ENCODE results near the gene SPART. TPM values are rescaled to one million over a fixed set of nuclear protein-coding genes. Genes with fewer than 3 reads are reported as not detected.

The SPART gene
- total RNA-seq, 1 experiment from 2014 or later = 0.12 TPM

- ChIA-PET POLR2A (no interaction called here), RAD21 (ENCODE audit: low non-redundant PET in 1 of 2, low total read pairs in 2 of 2, uncharacterized antibody in 2 of 2, unreplicated experiment in 2 of 2) (no interaction called here), CTCF (no interaction called here)
- Histone ChIP-seq H3K27ac (ENCODE audit: low read depth, low read length) (no peak overlapping the region), H3K79me2 (ENCODE audit: insufficient read depth, low read length) (no peaks in the 10 kb centered on the region), H3K9me2 (ENCODE audit: insufficient read depth) (no peaks in the 10 kb centered on the region), H3K36me3 (ENCODE audit: control insufficient read depth in 1 of 2, insufficient read depth in 2 of 2, low read length in 2 of 2) (no peaks in the 10 kb centered on the region), H2AFZ (ENCODE audit: low read depth, low read length, poor library complexity, severe bottlenecking) (no peak overlapping the region), H3K9ac (ENCODE audit: low read length) (no peak overlapping the region), H3K4me2 (ENCODE audit: low read length) (no peak overlapping the region), H3K4me1 (ENCODE audit: control insufficient read depth in 1 of 2, insufficient read depth in 2 of 2, low read length in 2 of 2) (no peaks in the 10 kb centered on the region), H3K4me3 (replicated peaks in 1 of 2; ENCODE audit: low read depth in 1 of 2, low read length in 2 of 2) (no peak overlapping the region), H3K9me3 (ENCODE audit: control insufficient read depth in 1 of 2, insufficient read depth in 1 of 2, low read depth in 1 of 2, low read length in 2 of 2) (peaks cover 0 to 4% of the 10 kb centered on the region in 2 experiments; a peak in 1 of 4 replicates), H3K27me3 (ENCODE audit: insufficient read depth, low read length) (no peaks in the 10 kb centered on the region), H4K20me1 (ENCODE audit: insufficient read depth) (no peaks in the 10 kb centered on the region)
- DNase-seq (ENCODE audit: low read depth, low spot score) = no peak
- no peak for ATAC-seq
- BruUV-seq (replicated peaks) = no TSS peak
- TF ChIP-seq CBX3 (IDR thresholded peaks at IDR 0.05; ENCODE audit: low read depth) (no peak), POLR2A (IDR thresholded peaks at IDR 0.05; ENCODE audit: borderline replicate concordance, extremely low read depth, insufficient read depth, insufficient read length) (no peak), YY1 (IDR thresholded peaks at IDR 0.05; ENCODE audit: extremely low read depth, insufficient replicate concordance, low read depth, low read length) (no peak), EZH2 (IDR thresholded peaks at IDR 0.05) (no peak), ZNF274 (IDR thresholded peaks at IDR 0.05; ENCODE audit: low read depth, low read length) (no peak), CEBPB (IDR thresholded peaks at IDR 0.05; ENCODE audit: low read depth) (no peak), SP1 (IDR thresholded peaks at IDR 0.05; ENCODE audit: low read depth) (no peak), EZH2phosphoT487 (IDR thresholded peaks at IDR 0.05; ENCODE audit: borderline replicate concordance) (no peak)
- intact Hi-C loops (cut with micrococcal nuclease) = no loop called here
Measured at GRCh38 chr13:36354842-36355623, 8.8 kb upstream of the SPART start.

- no peak overlapping the region for H2AFZ ChIP-seq (ENCODE audit: low read depth, low read length, poor library complexity, severe bottlenecking)
- no peaks in the 10 kb centered on the region for H3K9me2 ChIP-seq (ENCODE audit: insufficient read depth)
- H3K36me3 ChIP-seq (ENCODE audit: control insufficient read depth in 1 of 2, insufficient read depth in 2 of 2, low read length in 2 of 2) = no peaks in the 10 kb centered on the region
- no peaks in the 10 kb centered on the region for H3K4me1 ChIP-seq (ENCODE audit: control insufficient read depth in 1 of 2, insufficient read depth in 2 of 2, low read length in 2 of 2)
- H4K20me1 ChIP-seq (ENCODE audit: insufficient read depth) = no peaks in the 10 kb centered on the region
- H3K9ac ChIP-seq (ENCODE audit: low read length) = no peak overlapping the region
- H3K4me2 ChIP-seq (ENCODE audit: low read length) = no peak overlapping the region
- DNase-seq (ENCODE audit: low read depth, low spot score) (no peak), ATAC-seq (no peak)
- H3K79me2 ChIP-seq (ENCODE audit: insufficient read depth, low read length) = no peaks in the 10 kb centered on the region
- ChIA-PET POLR2A (no interaction called here), CTCF (no interaction called here), RAD21 (ENCODE audit: low non-redundant PET in 1 of 2, low total read pairs in 2 of 2, uncharacterized antibody in 2 of 2, unreplicated experiment in 2 of 2) (no interaction called here)
- no peaks in the 10 kb centered on the region for H3K27me3 ChIP-seq (ENCODE audit: insufficient read depth, low read length)
- H3K9me3 ChIP-seq (ENCODE audit: control insufficient read depth in 1 of 2, insufficient read depth in 1 of 2, low read depth in 1 of 2, low read length in 2 of 2) = peaks cover 0 to 12% of the 10 kb centered on the region in 2 experiments; a peak in 1 of 4 replicates
- no peak overlapping the region for H3K4me3 ChIP-seq (replicated peaks in 1 of 2; ENCODE audit: low read depth in 1 of 2, low read length in 2 of 2)
- TF ChIP-seq CEBPB (IDR thresholded peaks at IDR 0.05; ENCODE audit: low read depth) (no peak), RAD21 (IDR thresholded peaks at IDR 0.05; ENCODE audit: low read depth) (no peak), EZH2phosphoT487 (IDR thresholded peaks at IDR 0.05; ENCODE audit: borderline replicate concordance) (no peak), SIN3A (IDR thresholded peaks at IDR 0.05; ENCODE audit: low read depth) (no peak), FOSL1 (IDR thresholded peaks at IDR 0.05; ENCODE audit: low read depth) (no peak), YY1 (IDR thresholded peaks at IDR 0.05; ENCODE audit: extremely low read depth, insufficient replicate concordance, low read depth, low read length) (no peak), POLR2AphosphoS5 (IDR thresholded peaks at IDR 0.05; ENCODE audit: low read depth, low read length) (no peak), ATF3 (IDR thresholded peaks at IDR 0.05) (no peak), SP1 (IDR thresholded peaks at IDR 0.05; ENCODE audit: low read depth) (no peak), POLR2A (IDR thresholded peaks at IDR 0.05; ENCODE audit: borderline replicate concordance, extremely low read depth, insufficient read depth, insufficient read length) (no peak), TCF7L2 (IDR thresholded peaks at IDR 0.05; ENCODE audit: borderline replicate concordance, extremely low read depth, insufficient read depth, insufficient read length) (no peak), ZNF274 (IDR thresholded peaks at IDR 0.05; ENCODE audit: low read depth, low read length) (no peak), SRF (IDR thresholded peaks at IDR 0.05; ENCODE audit: low read depth) (no peak)
- intact Hi-C loops (cut with micrococcal nuclease) = no loop called here
- BruUV-seq (replicated peaks) = no TSS peak
- no peak overlapping the region for H3K27ac ChIP-seq (ENCODE audit: low read depth, low read length)
Measured at GRCh38 chr13:36353001-36353400, 6.8 kb upstream of the SPART start.
